ENCODE data around the gene RPN2.

- TF ChIP-seq CTCF (IDR thresholded peaks at IDR 0.05), result no peak
- no peak for TF ChIP-seq POLR2A (IDR thresholded peaks at IDR 0.05)
Observed at GRCh38 chr20:37260923-37261322, 81.8 kb downstream of the RPN2 start.

Measured in Peyer's patch (tissue), 4 donors.